ENCODE measurements around the gene SPINK2.

DNA sequence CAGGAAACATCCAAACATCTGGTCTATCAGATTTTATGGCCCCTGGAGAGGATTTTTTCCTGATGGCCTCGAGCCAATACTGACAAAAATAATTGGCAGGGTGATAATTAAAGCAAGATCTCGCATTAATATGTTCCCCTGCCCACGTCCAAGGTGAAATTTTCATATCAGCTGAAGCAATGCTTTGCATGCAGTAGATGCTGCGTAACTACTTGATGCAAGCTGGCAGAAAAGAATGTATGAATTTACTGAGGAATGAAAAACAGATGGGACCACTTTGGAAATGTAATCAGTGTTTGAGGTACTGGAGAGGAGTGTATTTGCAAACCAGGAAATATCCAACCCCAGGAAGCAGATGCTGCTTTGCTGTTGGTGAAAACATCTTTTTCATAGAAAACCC, 49.4 kb upstream of the SPINK2 start:
- TF ChIP-seq, protein P1, sequence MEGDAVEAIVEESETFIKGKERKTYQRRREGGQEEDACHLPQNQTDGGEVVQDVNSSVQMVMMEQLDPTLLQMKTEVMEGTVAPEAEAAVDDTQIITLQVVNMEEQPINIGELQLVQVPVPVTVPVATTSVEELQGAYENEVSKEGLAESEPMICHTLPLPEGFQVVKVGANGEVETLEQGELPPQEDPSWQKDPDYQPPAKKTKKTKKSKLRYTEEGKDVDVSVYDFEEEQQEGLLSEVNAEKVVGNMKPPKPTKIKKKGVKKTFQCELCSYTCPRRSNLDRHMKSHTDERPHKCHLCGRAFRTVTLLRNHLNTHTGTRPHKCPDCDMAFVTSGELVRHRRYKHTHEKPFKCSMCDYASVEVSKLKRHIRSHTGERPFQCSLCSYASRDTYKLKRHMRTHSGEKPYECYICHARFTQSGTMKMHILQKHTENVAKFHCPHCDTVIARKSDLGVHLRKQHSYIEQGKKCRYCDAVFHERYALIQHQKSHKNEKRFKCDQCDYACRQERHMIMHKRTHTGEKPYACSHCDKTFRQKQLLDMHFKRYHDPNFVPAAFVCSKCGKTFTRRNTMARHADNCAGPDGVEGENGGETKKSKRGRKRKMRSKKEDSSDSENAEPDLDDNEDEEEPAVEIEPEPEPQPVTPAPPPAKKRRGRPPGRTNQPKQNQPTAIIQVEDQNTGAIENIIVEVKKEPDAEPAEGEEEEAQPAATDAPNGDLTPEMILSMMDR (conservative IDR thresholded peaks at IDR 0.05; ENCODE audit: low read depth, low read length), result no peak
- TF ChIP-seq, protein P2, sequence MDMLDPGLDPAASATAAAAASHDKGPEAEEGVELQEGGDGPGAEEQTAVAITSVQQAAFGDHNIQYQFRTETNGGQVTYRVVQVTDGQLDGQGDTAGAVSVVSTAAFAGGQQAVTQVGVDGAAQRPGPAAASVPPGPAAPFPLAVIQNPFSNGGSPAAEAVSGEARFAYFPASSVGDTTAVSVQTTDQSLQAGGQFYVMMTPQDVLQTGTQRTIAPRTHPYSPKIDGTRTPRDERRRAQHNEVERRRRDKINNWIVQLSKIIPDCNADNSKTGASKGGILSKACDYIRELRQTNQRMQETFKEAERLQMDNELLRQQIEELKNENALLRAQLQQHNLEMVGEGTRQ (IDR thresholded peaks at IDR 0.05; ENCODE audit: low read depth, low read length), result no peak
- TF ChIP-seq CEBPB (IDR thresholded peaks at IDR 0.05; ENCODE audit: low read depth, low read length) (no peak), BHLHE40 (IDR thresholded peaks at IDR 0.05; ENCODE audit: low read depth, low read length) (no peak), POLR2A (IDR thresholded peaks at IDR 0.05; ENCODE audit: low read depth, low read length) (no peak)
